GM18508 (cell line): ENCODE data around the gene SFMBT1.

ENCODE experiments used
- ATAC-seq: cut with Tn5 transposase; IDR thresholded peaks from one replicate; pipeline ENCODE4 v1.9.1; 2021; ENCODE audit warnings: moderate number of reproducible peaks; ENCODE audit not compliant: insufficient read depth, unreplicated experiment

Gene SFMBT1

GRCh38 chr3:52892290-52892624, 153.6 kb downstream of the SFMBT1 start:
- no peak for ATAC-seq

- no peak for ATAC-seq
Measured at GRCh38 chr3:52891615-52892081, 154.2 kb downstream of the SFMBT1 start.

- no peak for ATAC-seq
Measured at GRCh38 chr3:52891164-52891563, 154.7 kb downstream of the SFMBT1 start.

GRCh38 chr3:52890735-52891134, 155.1 kb downstream of the SFMBT1 start:
- ATAC-seq, result no peak

- ATAC-seq, result no peak
Measured at GRCh38 chr3:52889901-52890300, 156.0 kb downstream of the SFMBT1 start.

GRCh38 chr3:52887166-52887565, 158.7 kb downstream of the SFMBT1 start:
- ATAC-seq, result no peak

GRCh38 chr3:52886049-52886730, 159.7 kb downstream of the SFMBT1 start:
- ATAC-seq, result no peak

GRCh38 chr3:52882377-52882776, 163.5 kb downstream of the SFMBT1 start:
- ATAC-seq, result no peak

- ATAC-seq, result no peak
Measured at GRCh38 chr3:52881871-52882270, 164.0 kb downstream of the SFMBT1 start.

- no peak for ATAC-seq
Measured at GRCh38 chr3:52880474-52880873, 165.4 kb downstream of the SFMBT1 start.

GRCh38 chr3:52880047-52880446, 165.8 kb downstream of the SFMBT1 start:
- no peak for ATAC-seq

- ATAC-seq, result no peak
Measured at GRCh38 chr3:52879581-52879980, 166.3 kb downstream of the SFMBT1 start.

- no peak for ATAC-seq
Measured at GRCh38 chr3:52879090-52879489, 166.8 kb downstream of the SFMBT1 start.

- ATAC-seq, result no peak
Measured at GRCh38 chr3:52877085-52877484, 168.8 kb downstream of the SFMBT1 start.

- no peak for ATAC-seq
Measured at GRCh38 chr3:52874864-52875587, 170.8 kb downstream of the SFMBT1 start.

- no peak for ATAC-seq
Measured at GRCh38 chr3:52874160-52874701, 171.6 kb downstream of the SFMBT1 start.

GRCh38 chr3:52873433-52874159, 172.3 kb downstream of the SFMBT1 start:
- no peak for ATAC-seq

GRCh38 chr3:52872245-52872644, 173.6 kb downstream of the SFMBT1 start:
- no peak for ATAC-seq

- ATAC-seq, result no peak
Measured at GRCh38 chr3:52871761-52872160, 174.1 kb downstream of the SFMBT1 start.

GRCh38 chr3:52870471-52870870, 175.4 kb downstream of the SFMBT1 start:
- no peak for ATAC-seq

GRCh38 chr3:52866427-52866826, 179.4 kb downstream of the SFMBT1 start:
- ATAC-seq, result no peak
